ENCODE results near the gene ANKRA2. TPM values are rescaled to one million over a fixed set of nuclear protein-coding genes. Genes with fewer than 3 reads are reported as not detected.
A peak's percentile ranks its signal among the peaks of the same experiment; 100 is the strongest.

ANKRA2 gene
- total RNA-seq = 10 to 100 TPM; 19.0 to 19.3 TPM

- DNase-seq = peak; percentile 99
- Mint-ChIP-seq H3K4me3 (peak within 1 kb of the TSS; percentile 93), H3K27ac (peak within 1 kb of the TSS; percentile 99), H3K27me3 (no peaks in the 10 kb centered on the region), H3K36me3 (ENCODE audit: low read depth) (peaks cover 18% of the 10 kb centered on the region), H3K9me3 (no peaks in the 10 kb centered on the region), H3K4me1 (peaks cover 36% of the 10 kb centered on the region)
- CTCF ChIA-PET = interaction anchor here (0.7 kb wide), 2 partner anchors 54 to 67 kb away, joined by 3 read pairs; partner anchors contain the start of gene BTF3
- POLR2A ChIA-PET = interaction anchor here (0.6 kb wide), 1 partner anchor 21 kb away, joined by 3 read pairs; no protein-coding TSS in a partner anchor
These were observed at the start of gene ANKRA2, which contains the start of gene UTP15 for GRCh38 chr5:73565139-73565968. Gene ANKRA2 (minus strand): TSS chr5:73565639. CDS start chr5:73562881, 2,758 bp downstream. Gene UTP15 (plus strand): TSS chr5:73565743. CDS start chr5:73567345, 1,602 bp downstream.

GRCh38 chr5:73615085-73615484 lies 49.6 kb upstream of the ANKRA2 start:
- Mint-ChIP-seq H3K9me3 (no peaks in the 10 kb centered on the region), H3K4me3 (no peak overlapping the region), H3K27me3 (peaks cover 26% of the 10 kb centered on the region), H3K27ac (no peak overlapping the region), H3K4me1 (no peaks in the 10 kb centered on the region), H3K36me3 (ENCODE audit: low read depth) (no peaks in the 10 kb centered on the region)
- ChIA-PET POLR2A (no interaction called here), CTCF (no interaction called here)
- DNase-seq = no peak

- Mint-ChIP-seq H3K4me3 (no peak overlapping the region), H3K27ac (no peak overlapping the region), H3K36me3 (ENCODE audit: low read depth) (no peaks in the 10 kb centered on the region), H3K4me1 (no peaks in the 10 kb centered on the region), H3K27me3 (peaks cover 18% of the 10 kb centered on the region), H3K9me3 (no peaks in the 10 kb centered on the region)
- CTCF ChIA-PET = no interaction called here
- POLR2A ChIA-PET = no interaction called here
- DNase-seq = no peak
These were observed 47.4 kb upstream of the ANKRA2 start for GRCh38 chr5:73612799-73613198.

GRCh38 chr5:73607228-73607627 lies 41.8 kb upstream of the ANKRA2 start:
- Mint-ChIP-seq H3K36me3 (ENCODE audit: low read depth) (no peaks in the 10 kb centered on the region), H3K4me3 (no peak overlapping the region), H3K4me1 (no peaks in the 10 kb centered on the region), H3K27me3 (peaks cover 16% of the 10 kb centered on the region), H3K9me3 (no peaks in the 10 kb centered on the region), H3K27ac (no peak overlapping the region)
- ChIA-PET POLR2A (no interaction called here), CTCF (no interaction called here)
- no peak for DNase-seq

- POLR2A ChIA-PET = no interaction called here
- Mint-ChIP-seq H3K4me3 (no peak overlapping the region), H3K27ac (no peak overlapping the region), H3K27me3 (peaks cover 18% of the 10 kb centered on the region), H3K36me3 (ENCODE audit: low read depth) (no peaks in the 10 kb centered on the region), H3K4me1 (no peaks in the 10 kb centered on the region), H3K9me3 (no peaks in the 10 kb centered on the region)
- CTCF ChIA-PET = interaction anchor here (0.7 kb wide), 1 partner anchor 13 kb away, joined by 3 read pairs; no protein-coding TSS in a partner anchor
- no peak for DNase-seq
These were observed 40.8 kb upstream of the ANKRA2 start for GRCh38 chr5:73606206-73606753.

GRCh38 chr5:73605223-73606087 lies 40.0 kb upstream of the ANKRA2 start:
- ChIA-PET CTCF (interaction anchor here (0.7 kb wide), 1 partner anchor 14 kb away, joined by 3 read pairs; no protein-coding TSS in a partner anchor), POLR2A (no interaction called here)
- DNase-seq = no peak
- Mint-ChIP-seq H3K4me3 (no peak overlapping the region), H3K27ac (no peak overlapping the region), H3K27me3 (peaks cover 14% of the 10 kb centered on the region), H3K36me3 (ENCODE audit: low read depth) (no peaks in the 10 kb centered on the region), H3K4me1 (no peaks in the 10 kb centered on the region), H3K9me3 (no peaks in the 10 kb centered on the region)

GRCh38 chr5:73603998-73604397 lies 38.6 kb upstream of the ANKRA2 start:
- Mint-ChIP-seq H3K36me3 (ENCODE audit: low read depth) (no peaks in the 10 kb centered on the region), H3K4me3 (no peak overlapping the region), H3K27ac (no peak overlapping the region), H3K4me1 (no peaks in the 10 kb centered on the region), H3K9me3 (no peaks in the 10 kb centered on the region), H3K27me3 (peaks cover 11% of the 10 kb centered on the region)
- DNase-seq = no peak
- CTCF ChIA-PET = no interaction called here
- POLR2A ChIA-PET = no interaction called here

GRCh38 chr5:73599380-73599779 lies 33.9 kb upstream of the ANKRA2 start:
- no peak overlapping the region for H3K4me3 Mint-ChIP-seq

GRCh38 chr5:73596705-73597328 lies 31.4 kb upstream of the ANKRA2 start:
- H3K27me3 Mint-ChIP-seq = peaks cover 6% of the 10 kb centered on the region
- ChIA-PET POLR2A (no interaction called here), CTCF (no interaction called here)
- H3K9me3 Mint-ChIP-seq = no peaks in the 10 kb centered on the region
- H3K36me3 Mint-ChIP-seq (ENCODE audit: low read depth) = no peaks in the 10 kb centered on the region
- H3K4me3 Mint-ChIP-seq = no peak overlapping the region
- no peaks in the 10 kb centered on the region for H3K4me1 Mint-ChIP-seq
- DNase-seq = peak; percentile 36
- H3K27ac Mint-ChIP-seq = no peak overlapping the region

More at GRCh38 chr5:73599380-73599779, 33.9 kb upstream of the ANKRA2 start:
- ChIA-PET POLR2A (no interaction called here), CTCF (no interaction called here)
- H3K4me1 Mint-ChIP-seq = no peaks in the 10 kb centered on the region
- H3K27me3 Mint-ChIP-seq = peaks cover 6% of the 10 kb centered on the region
- H3K36me3 Mint-ChIP-seq (ENCODE audit: low read depth) = no peaks in the 10 kb centered on the region
- no peak for DNase-seq
- no peak overlapping the region for H3K27ac Mint-ChIP-seq
- H3K9me3 Mint-ChIP-seq = no peaks in the 10 kb centered on the region

GRCh38 chr5:73592551-73592950 lies 27.1 kb upstream of the ANKRA2 start:
- POLR2A ChIA-PET = no interaction called here

GRCh38 chr5:73591698-73592501 lies 26.5 kb upstream of the ANKRA2 start:
- H3K27me3 Mint-ChIP-seq = peaks cover 2% of the 10 kb centered on the region
- DNase-seq = no peak
- H3K36me3 Mint-ChIP-seq (ENCODE audit: low read depth) = no peaks in the 10 kb centered on the region
- H3K9me3 Mint-ChIP-seq = no peaks in the 10 kb centered on the region
- H3K4me3 Mint-ChIP-seq = no peak overlapping the region
- H3K4me1 Mint-ChIP-seq = no peaks in the 10 kb centered on the region
- ChIA-PET POLR2A (no interaction called here), CTCF (interaction anchor here (0.6 to 1.7 kb wide), 5 partner anchors 11 to 562 kb away, joined by 3 to 7 read pairs (median 3); no protein-coding TSS in a partner anchor)
- H3K27ac Mint-ChIP-seq = no peak overlapping the region

More at GRCh38 chr5:73592551-73592950, 27.1 kb upstream of the ANKRA2 start:
- Mint-ChIP-seq H3K27ac (no peak overlapping the region), H3K36me3 (ENCODE audit: low read depth) (no peaks in the 10 kb centered on the region), H3K4me3 (no peak overlapping the region), H3K4me1 (no peaks in the 10 kb centered on the region), H3K9me3 (no peaks in the 10 kb centered on the region), H3K27me3 (peaks cover 2% of the 10 kb centered on the region)
- DNase-seq = no peak
- CTCF ChIA-PET = interaction anchor here (0.6 to 0.8 kb wide), 2 partner anchors 11 to 562 kb away, joined by 3 read pairs; no protein-coding TSS in a partner anchor

Measured in activated CD4-positive, alpha-beta T cell treated with anti-CD3 and anti-CD28 coated beads, Interleukin-2, amount 10 ng/mL, durations not matched to agents 7 days and 5 days (primary cell).